Activated CD8-positive, alpha-beta memory T cell treated with anti-CD3 and anti-CD28 coated beads, Interleukin-2, amount 50 U/mL, for 4 hours (primary cell): ENCODE data around the gene SRSF7.
A peak's percentile ranks its signal among the peaks of the same experiment; 100 is the strongest.
"Not testable (repeated sequence)": the region's sequence is repeated elsewhere in the genome, so short reads cannot be mapped to it uniquely, and the experiment has no call there.

Experiments used
- DNase-seq: peaks from one replicate; pipeline ENCODE4 v3.0.0-alpha.2; 2020

The SRSF7 gene

GRCh38 chr2:38728694-38729093 is 22.5 kb downstream of the SRSF7 start:
- DNase-seq, result no peak

GRCh38 chr2:38727661-38728060 is 23.5 kb downstream of the SRSF7 start:
- no peak for DNase-seq

GRCh38 chr2:38723173-38723572 is 28.0 kb downstream of the SRSF7 start:
- no peak for DNase-seq

GRCh38 chr2:38722271-38723061 is 28.7 kb downstream of the SRSF7 start:
- peak; percentile 55 for DNase-seq

DNA sequence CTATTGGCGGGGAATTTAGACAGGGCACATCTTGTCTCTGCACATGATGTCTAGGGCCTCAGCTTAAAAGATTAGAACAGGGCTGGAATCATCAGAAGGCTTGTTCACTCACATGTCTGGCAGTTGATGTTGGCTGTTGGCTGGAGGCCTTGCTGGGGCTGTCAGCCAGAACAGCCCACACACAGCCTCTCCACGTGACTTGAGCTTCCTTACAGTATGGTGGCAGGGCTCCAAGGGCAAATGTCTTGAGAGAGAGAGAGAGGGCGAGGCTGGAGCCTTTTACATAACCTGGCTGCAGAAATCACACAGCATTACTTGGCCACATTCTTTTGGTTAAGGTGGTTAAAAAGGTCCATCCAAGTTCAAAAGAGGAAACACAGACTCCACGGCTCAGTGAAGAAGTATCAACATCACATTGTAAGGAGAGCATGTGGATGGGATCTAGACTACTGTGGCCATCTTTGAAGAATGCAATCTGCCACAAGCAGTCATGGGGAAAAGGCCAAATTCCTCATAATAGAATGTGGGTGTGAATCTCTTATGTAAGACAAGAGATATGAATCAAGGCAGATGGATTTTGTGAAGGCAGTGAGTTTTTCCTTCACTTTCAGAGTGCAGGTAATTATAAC is 30.4 kb downstream of the SRSF7 start:
- DNase-seq, result no peak

- no peak for DNase-seq
Observed at GRCh38 chr2:38719706-38720105, 31.5 kb downstream of the SRSF7 start.

DNA sequence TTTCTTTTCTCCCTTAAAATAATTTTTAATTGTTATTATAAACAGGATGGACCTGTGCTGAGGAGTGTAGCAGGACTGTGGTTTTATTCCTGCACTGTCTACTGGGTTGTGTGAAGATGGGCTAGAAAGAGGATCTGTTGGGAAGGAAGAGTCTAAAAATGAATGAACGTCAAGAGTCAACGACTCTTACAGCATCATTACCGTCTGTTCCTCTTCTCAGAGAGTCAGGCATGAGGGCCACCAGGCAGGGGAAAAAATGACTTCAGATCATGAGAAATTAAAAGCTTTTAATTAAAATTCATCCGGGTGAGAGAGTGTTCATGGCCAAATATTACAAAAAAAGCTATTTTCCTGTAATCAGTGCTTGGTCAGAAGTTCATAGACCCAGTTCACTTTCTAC is 32.6 kb downstream of the SRSF7 start:
- no peak for DNase-seq

- no peak for DNase-seq
Observed at GRCh38 chr2:38716185-38716584, 35.0 kb downstream of the SRSF7 start.

DNA sequence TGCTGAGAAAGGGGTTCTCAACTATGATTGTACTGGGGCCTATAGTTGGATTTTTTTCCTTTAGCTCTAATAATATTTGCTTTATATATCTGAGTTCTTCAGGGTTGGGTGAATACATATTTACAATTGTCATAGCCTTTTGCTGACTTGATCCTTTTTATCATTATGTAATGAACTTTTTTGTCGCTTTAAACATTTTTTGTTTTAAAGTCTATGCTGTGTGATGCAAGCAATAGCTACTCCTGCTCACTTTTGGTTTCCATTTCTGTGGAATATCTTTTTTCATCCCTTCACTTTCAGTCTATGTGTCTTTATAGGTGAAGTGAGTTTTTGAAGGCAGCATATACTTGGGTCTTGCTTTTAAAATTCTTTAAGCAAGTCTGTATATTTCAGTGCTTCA is 36.2 kb downstream of the SRSF7 start:
- not testable (repeated sequence) for DNase-seq

- no peak for DNase-seq
Observed at GRCh38 chr2:38713338-38713737, 37.8 kb downstream of the SRSF7 start.

- no peak for DNase-seq
Observed at GRCh38 chr2:38712871-38713270, 38.3 kb downstream of the SRSF7 start.

DNA sequence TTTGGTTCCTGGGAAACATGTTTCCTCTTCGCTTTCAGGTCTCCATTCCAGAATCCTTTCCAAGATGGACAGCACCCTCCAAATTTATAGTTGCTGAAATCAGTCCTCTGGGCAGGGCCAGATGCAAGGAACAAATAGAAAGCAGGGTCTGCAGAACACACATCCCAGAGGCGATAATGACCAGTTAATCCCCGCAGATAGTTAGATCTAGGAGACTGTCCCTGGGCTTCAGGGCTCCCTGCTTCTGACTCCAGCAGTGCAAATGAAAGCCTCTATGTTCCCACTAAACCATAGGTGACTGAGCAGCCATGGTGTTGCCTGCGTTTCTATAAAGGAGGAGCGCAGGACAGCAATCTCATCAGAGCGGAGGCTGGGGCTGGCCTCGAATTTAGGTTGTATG is 38.7 kb downstream of the SRSF7 start:
- DNase-seq, result no peak

DNA sequence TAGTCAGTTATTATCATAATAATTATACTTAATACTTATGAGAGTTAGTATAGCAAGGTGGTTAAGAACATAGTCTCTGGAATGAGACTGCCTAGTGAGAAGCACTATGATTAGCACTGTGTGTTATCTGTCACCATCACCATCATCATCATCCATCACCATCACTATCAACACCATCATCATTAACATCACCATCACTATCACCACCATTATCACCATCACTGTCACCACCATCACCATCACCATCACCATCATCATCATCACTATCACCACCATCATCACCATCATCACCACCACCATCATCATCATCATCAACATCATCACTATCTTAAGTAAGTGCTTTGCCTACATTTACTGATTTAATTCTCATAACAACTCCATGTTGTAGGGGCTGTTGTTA is 39.6 kb downstream of the SRSF7 start:
- no peak for DNase-seq

DNA sequence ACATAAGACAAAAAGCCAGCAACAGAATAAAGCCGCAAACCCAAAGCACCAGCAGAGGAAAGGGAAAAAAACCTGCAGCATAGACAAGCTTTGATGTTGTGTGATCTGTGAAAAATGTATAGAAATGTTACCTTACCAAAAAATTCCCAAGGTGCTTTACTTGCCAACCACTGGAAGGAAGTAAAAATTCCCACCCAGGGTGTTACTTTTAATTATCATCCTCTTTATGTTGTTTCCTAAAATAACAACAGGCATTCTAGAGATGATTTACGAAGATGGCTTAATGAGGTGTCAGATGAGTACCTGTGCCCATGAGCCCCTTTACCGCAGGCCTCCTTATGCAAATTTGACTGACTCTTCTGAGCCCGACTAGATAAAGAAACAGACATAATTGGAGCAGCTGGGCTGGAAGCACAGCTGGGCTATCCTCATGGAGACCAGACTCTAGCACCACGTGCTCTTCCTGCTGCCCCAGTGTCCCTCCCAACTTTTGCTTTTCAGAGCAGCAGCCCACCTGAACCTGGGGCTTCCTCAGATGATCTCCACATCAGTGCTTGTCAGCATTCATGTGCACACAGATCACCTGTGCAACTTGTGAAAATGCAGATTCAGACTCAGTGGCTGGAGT is 41.5 kb downstream of the SRSF7 start:
- peak; percentile 29 for DNase-seq

- DNase-seq, result no peak
Observed at GRCh38 chr2:38708900-38709566, 42.1 kb downstream of the SRSF7 start.

GRCh38 chr2:38708491-38708890 is 42.7 kb downstream of the SRSF7 start:
- not testable (repeated sequence) for DNase-seq

DNA sequence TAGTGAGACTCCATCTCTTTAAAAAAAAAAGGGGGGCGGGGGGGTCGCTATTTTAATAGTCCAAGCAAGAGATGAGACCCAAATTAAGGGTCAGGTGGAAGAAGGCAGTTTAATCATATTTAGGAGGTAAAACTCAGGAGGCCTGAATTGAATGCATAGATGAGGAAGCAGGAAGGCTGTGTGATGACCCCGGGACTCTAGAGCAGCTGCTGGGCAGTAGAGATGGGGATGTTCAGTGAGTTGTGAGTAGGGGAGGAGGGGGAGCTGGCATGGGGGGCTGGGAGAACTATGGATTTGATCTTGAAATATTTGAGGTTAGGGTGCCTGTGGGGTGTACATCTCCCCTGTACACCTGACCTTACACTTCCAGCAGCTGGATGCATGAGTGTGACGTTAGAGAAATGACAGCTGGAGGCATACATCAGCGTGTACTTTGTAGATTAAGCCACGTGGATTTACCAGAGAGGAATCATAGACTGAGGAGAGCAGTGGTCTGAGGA is 44.3 kb downstream of the SRSF7 start:
- DNase-seq, result no peak

GRCh38 chr2:38704664-38705063 is 46.5 kb downstream of the SRSF7 start:
- DNase-seq, result no peak

GRCh38 chr2:38703336-38703735 is 47.8 kb downstream of the SRSF7 start:
- not testable (repeated sequence) for DNase-seq

GRCh38 chr2:38702413-38702812 is 48.7 kb downstream of the SRSF7 start:
- DNase-seq, result no peak

DNA sequence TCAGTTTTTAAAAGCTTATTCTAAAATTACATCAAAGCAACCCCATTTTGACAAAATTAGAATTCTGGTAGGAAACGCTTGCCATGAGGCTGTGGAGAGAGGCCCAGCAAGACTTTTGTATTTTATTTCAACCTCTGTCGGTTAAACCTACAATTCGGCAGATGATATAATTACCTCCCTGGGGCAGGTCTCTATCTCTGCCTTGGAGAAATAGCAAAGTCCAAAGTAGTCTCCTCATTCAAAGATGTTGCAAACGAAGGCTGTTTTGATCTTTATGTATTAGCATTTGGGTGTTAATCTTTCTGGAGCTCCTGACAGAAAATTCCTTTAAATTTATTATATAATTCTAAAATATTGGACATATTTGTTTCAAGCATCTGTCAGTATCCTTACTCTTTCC is 49.6 kb downstream of the SRSF7 start:
- DNase-seq, result no peak

- no peak for DNase-seq
Observed at GRCh38 chr2:38700881-38701458, 50.2 kb downstream of the SRSF7 start.
